DND-41 (cell line): ENCODE measurements around the gene FAM24B.

Source experiments
- ATAC-seq: fragments of 200-7000 bp; cut with Tn5 transposase; 3 replicates; pipeline ENCODE4 v1.9.1; 2021; ENCODE audit warnings: low read depth; ENCODE audit not compliant: insufficient read depth
- DNase-seq: peaks from one replicate; pipeline ENCODE4 v3.0.0-alpha.2; 2020
- H2AFZ ChIP-seq: 2 replicates; pipeline ENCODE4 v1.6.0; 2012; ENCODE audit warnings: low read depth, low read length
- H3K27ac ChIP-seq: 2 replicates; pipeline ENCODE4 v1.5.1; 2012; ENCODE audit warnings: low read length, inconsistent platforms
- H3K27me3 ChIP-seq: fragments of 200-600 bp; sonication (generic); 2 replicates; pipeline ENCODE4 v1.6.0; 2012; ENCODE audit warnings: low read length, mild to moderate bottlenecking, inconsistent platforms; ENCODE audit not compliant: insufficient read depth, poor library complexity
- H3K36me3 ChIP-seq: 2 replicates; pipeline ENCODE4 v1.5.1; 2012; ENCODE audit warnings: low read length, inconsistent platforms; ENCODE audit not compliant: insufficient read depth
- H3K4me1 ChIP-seq: 2 replicates; pipeline ENCODE4 v1.5.1; 2012; ENCODE audit warnings: mild to moderate bottlenecking, low read length; ENCODE audit not compliant: insufficient read depth
- H3K4me2 ChIP-seq: 2 replicates; pipeline ENCODE4 v1.6.0; 2012; ENCODE audit warnings: mild to moderate bottlenecking, moderate library complexity, low read length, inconsistent platforms; ENCODE audit not compliant: insufficient read depth
- H3K4me3 ChIP-seq, 2 experiments: fragments of 200-600 bp in 1 of 2; shearing (Covaris generic) in 1 of 2; 2 replicates each; pipeline ENCODE4 v1.5.1; 2012 to 2016; ENCODE audit warnings: inconsistent platforms in 2 of 2, low read length in 2 of 2, mild to moderate bottlenecking in 2 of 2, low read depth in 1 of 2, moderate library complexity in 1 of 2
- H3K79me2 ChIP-seq: 2 replicates; pipeline ENCODE4 v1.6.0; 2012; ENCODE audit warnings: low read length, inconsistent platforms; ENCODE audit not compliant: insufficient read depth
- H3K9ac ChIP-seq: 2 replicates; pipeline ENCODE4 v1.6.0; 2012; ENCODE audit warnings: low read depth, mild to moderate bottlenecking, inconsistent platforms, low read length, moderate library complexity
- H3K9me3 ChIP-seq: 2 replicates; pipeline ENCODE4 v1.5.1; 2012; ENCODE audit warnings: low read length, moderate library complexity, mild to moderate bottlenecking, inconsistent platforms; ENCODE audit not compliant: insufficient read depth, severe bottlenecking
- H4K20me1 ChIP-seq: 2 replicates; pipeline ENCODE4 v1.6.0; 2012; ENCODE audit warnings: low read length; ENCODE audit not compliant: insufficient read depth
- EZH2 ChIP-seq: IDR thresholded peaks from 3 replicates; pipeline ENCODE4 v1.6.1; 2012; ENCODE audit warnings: borderline replicate concordance, low read depth, mild to moderate bottlenecking, moderate library complexity, low read length, inconsistent platforms; ENCODE audit not compliant: severe bottlenecking
- TF ChIP-seq, protein P1 (sequence below): IDR thresholded peaks from 2 replicates; pipeline ENCODE4 v1.5.1; 2012; ENCODE audit warnings: borderline replicate concordance, low read length, moderate library complexity, mild to moderate bottlenecking; ENCODE audit not compliant: poor library complexity, severe bottlenecking; ENCODE audit errors: extremely low read depth

The FAM24B gene

DNA sequence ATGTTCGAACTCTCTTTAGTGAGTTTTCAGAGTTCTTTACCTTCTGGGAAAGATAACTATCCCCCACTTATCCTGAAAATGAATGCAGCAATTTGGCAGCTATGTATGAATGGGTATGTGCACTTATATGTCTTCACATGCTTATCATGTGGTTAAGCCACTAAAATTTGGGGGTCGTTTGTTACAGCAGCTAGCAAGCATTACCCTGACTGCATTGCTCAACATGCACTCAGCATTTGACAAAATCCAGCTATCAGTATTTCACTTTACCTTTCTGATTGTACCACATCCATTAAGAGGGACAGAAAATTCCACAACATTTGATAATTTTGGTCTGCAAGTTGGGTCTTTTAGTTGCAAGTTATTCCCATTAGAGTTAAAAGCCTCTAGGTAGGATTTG, 43.5 kb downstream of the FAM24B start:
- H3K4me1 ChIP-seq: no peaks in the 10 kb centered on the region
- no peaks in the 10 kb centered on the region for H3K27me3 ChIP-seq
- no peak overlapping the region for H3K4me3 ChIP-seq
- no peak for DNase-seq
- ATAC-seq: no peak
- H2AFZ ChIP-seq: no peak overlapping the region
- H3K9me3 ChIP-seq: no peaks in the 10 kb centered on the region
- H3K27ac ChIP-seq: no peak overlapping the region
- H3K36me3 ChIP-seq: peaks cover 20% of the 10 kb centered on the region; the same call in 1 of the 2 replicates
- H3K79me2 ChIP-seq: no peaks in the 10 kb centered on the region
- no peak overlapping the region for H3K4me2 ChIP-seq
- no peak overlapping the region for H3K9ac ChIP-seq
- no peaks in the 10 kb centered on the region for H4K20me1 ChIP-seq
- TF ChIP-seq EZH2: no peak
- TF ChIP-seq, protein P1, sequence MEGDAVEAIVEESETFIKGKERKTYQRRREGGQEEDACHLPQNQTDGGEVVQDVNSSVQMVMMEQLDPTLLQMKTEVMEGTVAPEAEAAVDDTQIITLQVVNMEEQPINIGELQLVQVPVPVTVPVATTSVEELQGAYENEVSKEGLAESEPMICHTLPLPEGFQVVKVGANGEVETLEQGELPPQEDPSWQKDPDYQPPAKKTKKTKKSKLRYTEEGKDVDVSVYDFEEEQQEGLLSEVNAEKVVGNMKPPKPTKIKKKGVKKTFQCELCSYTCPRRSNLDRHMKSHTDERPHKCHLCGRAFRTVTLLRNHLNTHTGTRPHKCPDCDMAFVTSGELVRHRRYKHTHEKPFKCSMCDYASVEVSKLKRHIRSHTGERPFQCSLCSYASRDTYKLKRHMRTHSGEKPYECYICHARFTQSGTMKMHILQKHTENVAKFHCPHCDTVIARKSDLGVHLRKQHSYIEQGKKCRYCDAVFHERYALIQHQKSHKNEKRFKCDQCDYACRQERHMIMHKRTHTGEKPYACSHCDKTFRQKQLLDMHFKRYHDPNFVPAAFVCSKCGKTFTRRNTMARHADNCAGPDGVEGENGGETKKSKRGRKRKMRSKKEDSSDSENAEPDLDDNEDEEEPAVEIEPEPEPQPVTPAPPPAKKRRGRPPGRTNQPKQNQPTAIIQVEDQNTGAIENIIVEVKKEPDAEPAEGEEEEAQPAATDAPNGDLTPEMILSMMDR: no peak

DNA sequence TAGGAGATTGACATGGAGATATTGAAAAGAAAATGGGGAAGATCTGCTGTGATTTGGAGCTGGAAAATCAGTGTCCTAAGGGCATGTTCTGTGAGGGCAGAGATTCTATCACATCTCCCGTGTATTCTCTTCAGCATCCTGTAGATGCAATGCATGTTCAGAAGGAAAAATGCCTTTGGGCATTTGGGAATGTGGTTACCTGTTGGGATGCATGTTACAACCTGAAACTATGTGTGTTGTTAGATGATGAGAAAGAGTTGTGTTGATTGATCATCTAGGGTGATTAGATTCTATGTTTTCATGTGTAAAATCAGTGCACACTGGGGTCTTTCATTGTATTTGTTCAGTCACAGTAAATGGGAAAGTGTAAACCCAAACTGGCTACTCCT, 48.4 kb downstream of the FAM24B start:
- H3K27me3 ChIP-seq: peaks cover 3% of the 10 kb centered on the region
- H3K27ac ChIP-seq: no peak overlapping the region
- no peak overlapping the region for H3K4me3 ChIP-seq
- no peak for TF ChIP-seq EZH2
- TF ChIP-seq, protein P1: no peak
- H3K4me2 ChIP-seq: no peak overlapping the region
- H3K79me2 ChIP-seq: no peaks in the 10 kb centered on the region
- H3K9ac ChIP-seq: no peak overlapping the region
- DNase-seq (no peak), ATAC-seq (no peak)
- no peaks in the 10 kb centered on the region for H3K9me3 ChIP-seq
- no peak overlapping the region for H2AFZ ChIP-seq
- peaks cover 10% of the 10 kb centered on the region; the same call in 1 of the 2 replicates for H3K36me3 ChIP-seq
- H4K20me1 ChIP-seq: no peaks in the 10 kb centered on the region
- H3K4me1 ChIP-seq: no peaks in the 10 kb centered on the region

DNA sequence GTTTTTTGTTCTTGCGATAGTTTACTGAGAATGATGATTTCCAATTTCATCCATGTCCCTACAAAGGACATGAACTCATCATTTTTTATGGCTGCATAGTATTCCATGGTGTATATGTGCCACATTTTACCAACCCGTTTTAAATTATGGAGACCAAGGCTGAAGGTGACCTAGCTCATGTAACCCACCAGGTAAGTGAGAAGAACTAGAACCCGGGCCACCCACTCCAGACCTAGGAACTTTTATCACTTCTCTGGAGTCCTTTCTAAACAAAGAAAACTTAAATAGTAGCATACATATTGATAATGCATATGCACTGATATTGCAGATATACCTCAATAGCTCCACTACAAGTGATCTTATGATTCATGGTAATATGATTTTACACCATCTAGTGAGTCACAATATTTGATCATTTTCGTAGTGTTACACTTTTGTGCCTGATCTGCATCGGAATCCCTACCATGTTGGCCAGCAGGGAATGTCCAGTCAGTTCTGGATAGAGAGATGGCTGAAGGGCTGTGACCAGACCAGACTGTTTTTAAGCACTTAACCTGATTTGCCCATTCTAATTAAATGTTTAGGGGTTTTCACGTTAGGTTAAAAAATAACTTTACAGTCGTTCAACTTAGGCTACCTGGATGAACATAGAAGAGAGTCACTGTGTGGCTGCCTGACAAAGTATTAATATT, 49.0 kb downstream of the FAM24B start:
- no peaks in the 10 kb centered on the region for H4K20me1 ChIP-seq
- DNase-seq (no peak), ATAC-seq (no peak)
- H3K36me3 ChIP-seq: peaks cover 10% of the 10 kb centered on the region; the same call in 1 of the 2 replicates
- H3K79me2 ChIP-seq: no peaks in the 10 kb centered on the region
- no peaks in the 10 kb centered on the region for H3K4me1 ChIP-seq
- TF ChIP-seq, protein P1: no peak
- no peak for TF ChIP-seq EZH2
- no peak overlapping the region for H3K27ac ChIP-seq
- no peak overlapping the region for H3K4me3 ChIP-seq
- H3K9me3 ChIP-seq: no peaks in the 10 kb centered on the region
- H3K4me2 ChIP-seq: no peak overlapping the region
- H2AFZ ChIP-seq: no peak overlapping the region
- H3K9ac ChIP-seq: no peak overlapping the region
- peaks cover 3% of the 10 kb centered on the region for H3K27me3 ChIP-seq
